HG02623 (cell line): ENCODE data around the gene G3BP1.
A peak's percentile ranks its signal among the peaks of the same experiment; 100 is the strongest.
"Not testable (repeated sequence)": the region's sequence is repeated elsewhere in the genome, so short reads cannot be mapped to it uniquely, and the experiment has no call there.

ENCODE experiments used
- ATAC-seq: cut with Tn5 transposase; IDR thresholded peaks from one replicate; pipeline ENCODE4 v1.9.1; 2021; ENCODE audit warnings: moderate library complexity; ENCODE audit not compliant: unreplicated experiment

G3BP1 gene

GRCh38 chr5:151751593-151751992 is 20.2 kb upstream of the G3BP1 start:
- ATAC-seq = no peak

DNA sequence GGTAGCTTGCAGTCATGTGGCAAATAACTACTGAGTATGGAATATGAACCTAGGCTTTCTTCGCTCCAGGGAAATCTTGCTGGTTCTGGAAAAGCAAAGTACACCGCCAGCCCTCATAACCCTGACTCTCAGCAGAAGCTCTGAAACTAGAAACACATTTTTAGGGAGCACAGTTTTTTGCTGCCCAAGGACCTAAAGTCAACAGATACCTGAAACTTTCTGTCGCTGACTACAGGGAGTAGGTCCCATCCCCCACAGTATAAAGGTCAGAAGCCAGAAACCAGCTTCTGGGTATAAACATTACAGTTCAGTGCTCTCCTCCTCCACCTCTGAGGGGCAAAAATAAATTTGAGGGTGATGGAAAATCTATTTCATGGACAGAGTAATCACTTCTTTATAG is 16.4 kb upstream of the G3BP1 start:
- ATAC-seq = no peak

DNA sequence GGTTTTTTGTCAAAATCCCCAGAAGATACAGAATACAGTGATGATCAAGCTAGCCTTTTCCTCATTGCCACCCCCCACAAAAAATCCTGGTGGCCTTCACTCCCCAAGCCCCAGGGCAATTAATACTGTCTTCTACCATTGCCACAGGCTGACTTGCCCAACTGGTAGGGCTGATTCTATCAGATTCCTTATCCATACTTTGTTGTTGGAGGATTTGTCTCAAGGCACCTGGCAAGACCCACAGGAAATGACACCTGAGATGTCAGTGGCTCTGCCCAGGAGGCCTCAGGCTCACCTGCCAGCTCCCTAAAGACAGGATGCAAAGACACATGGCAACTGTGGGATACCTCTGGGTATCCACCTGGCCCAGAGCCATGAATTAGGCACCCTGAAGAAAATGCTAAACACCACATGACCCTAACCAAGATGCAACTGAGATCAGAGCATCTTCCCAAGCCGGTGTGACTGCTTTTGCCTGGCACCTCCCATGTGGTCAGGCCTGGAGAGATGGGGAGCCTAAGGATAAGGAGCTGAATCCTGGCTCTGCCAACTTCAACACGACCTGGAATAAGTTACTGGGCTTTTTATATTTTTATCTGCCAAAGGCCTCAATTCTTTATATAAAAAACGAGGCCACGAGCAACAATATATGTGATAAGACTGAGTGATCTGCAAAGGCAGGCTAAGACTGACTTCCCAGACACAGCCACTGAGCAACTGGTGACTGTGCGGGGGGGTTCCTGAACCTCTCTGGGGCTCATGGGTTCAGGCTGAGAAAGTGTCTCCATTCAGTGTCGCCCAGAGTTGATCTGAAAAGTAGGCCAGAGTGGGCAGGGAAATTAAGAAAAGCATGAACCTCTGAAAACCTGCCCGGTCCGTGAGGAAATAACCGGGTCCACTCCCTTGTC is 14.3 kb upstream of the G3BP1 start:
- ATAC-seq = peak; percentile 11

- peak; percentile 4 for ATAC-seq
These were observed 13.7 kb upstream of the G3BP1 start for GRCh38 chr5:151758141-151758429.

- peak; percentile 97 for ATAC-seq
These were observed 13.1 kb upstream of the G3BP1 start, which contains the start of gene ATOX1 for GRCh38 chr5:151758430-151759241. TSS of gene ATOX1 (minus strand) at chr5:151758631. CDS start at chr5:151758551, 80 bp downstream.

DNA sequence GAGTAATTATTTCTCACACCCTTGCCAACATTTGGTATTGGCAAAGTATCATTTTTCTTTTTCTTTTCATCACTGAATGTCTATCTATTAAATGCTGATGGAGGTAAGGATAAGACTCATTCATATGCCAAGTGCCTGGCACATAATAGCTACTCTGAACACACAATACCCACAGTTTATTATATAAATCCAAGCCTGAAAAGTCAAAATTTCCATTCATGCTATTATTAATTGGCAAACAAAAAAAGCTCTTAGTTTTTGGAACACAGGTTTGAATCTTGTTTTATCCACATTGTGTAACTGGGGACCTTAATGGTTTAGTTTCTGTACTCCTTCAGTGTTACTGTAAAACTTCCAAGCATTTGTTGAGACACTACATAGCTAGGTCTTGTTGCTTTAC is 7.0 kb upstream of the G3BP1 start:
- ATAC-seq = no peak

DNA sequence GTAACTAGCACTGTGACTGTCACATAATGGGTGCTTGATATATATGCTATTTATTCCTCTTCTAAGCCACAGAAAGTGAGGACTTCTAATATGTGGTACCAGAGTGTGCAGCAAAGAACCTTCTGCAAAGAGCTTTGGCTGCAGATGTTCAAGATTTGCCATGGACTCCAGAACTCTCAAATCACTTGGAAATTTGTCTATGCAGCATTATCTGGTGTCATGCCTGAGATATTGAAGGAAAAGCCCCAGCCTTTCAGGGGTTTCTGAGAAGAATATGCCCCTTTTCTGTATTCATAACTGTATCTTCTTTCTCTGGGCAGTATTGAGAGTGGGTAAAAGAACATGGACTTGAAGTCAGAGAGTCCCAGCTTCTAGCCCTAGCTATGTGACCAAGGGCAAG is 4.8 kb upstream of the G3BP1 start:
- no peak for ATAC-seq

DNA sequence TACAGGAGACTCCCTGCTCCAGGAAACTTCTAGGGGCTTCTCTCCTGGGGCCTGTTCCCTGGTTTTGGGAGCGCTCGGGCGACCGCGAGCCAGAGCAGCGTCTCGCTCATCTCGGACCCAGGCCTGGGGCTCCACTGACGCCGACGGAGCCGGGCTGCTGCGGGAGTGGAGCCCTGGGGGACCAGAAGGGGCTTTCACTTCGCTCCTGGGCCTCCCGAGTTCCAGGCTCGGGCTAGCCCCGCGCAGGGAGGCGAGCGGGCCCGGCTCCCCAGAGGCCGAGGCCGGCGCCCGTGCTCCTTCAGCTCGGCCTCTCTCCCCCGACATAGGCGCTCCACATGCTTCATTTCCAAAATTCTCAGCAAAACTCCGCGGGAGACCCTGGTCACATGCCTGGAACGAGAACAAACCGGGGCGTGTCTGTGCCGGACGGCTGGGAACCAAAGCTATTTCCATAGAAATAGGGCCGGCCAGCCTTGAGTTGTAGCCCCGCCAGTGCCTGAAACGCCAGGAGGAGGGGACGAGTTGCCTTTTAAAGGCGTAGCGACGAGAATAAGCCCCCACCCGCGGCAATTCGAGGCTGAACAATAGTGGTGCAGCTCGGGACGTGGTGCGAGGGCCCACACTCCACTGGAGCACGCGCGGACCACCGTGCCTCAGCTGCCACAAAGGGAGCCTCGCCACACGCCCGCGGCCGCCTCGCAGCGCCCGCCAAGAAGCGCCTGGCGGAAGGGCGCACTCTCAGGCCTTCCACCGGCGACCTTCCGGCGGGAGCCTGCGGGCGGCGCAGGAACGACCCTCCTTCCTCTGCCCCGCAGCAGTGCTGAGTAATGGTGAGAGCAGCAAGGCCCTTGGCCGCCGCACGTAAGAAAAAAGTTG is 1.1 kb upstream of the G3BP1 start:
- ATAC-seq = peak; percentile 20

DNA sequence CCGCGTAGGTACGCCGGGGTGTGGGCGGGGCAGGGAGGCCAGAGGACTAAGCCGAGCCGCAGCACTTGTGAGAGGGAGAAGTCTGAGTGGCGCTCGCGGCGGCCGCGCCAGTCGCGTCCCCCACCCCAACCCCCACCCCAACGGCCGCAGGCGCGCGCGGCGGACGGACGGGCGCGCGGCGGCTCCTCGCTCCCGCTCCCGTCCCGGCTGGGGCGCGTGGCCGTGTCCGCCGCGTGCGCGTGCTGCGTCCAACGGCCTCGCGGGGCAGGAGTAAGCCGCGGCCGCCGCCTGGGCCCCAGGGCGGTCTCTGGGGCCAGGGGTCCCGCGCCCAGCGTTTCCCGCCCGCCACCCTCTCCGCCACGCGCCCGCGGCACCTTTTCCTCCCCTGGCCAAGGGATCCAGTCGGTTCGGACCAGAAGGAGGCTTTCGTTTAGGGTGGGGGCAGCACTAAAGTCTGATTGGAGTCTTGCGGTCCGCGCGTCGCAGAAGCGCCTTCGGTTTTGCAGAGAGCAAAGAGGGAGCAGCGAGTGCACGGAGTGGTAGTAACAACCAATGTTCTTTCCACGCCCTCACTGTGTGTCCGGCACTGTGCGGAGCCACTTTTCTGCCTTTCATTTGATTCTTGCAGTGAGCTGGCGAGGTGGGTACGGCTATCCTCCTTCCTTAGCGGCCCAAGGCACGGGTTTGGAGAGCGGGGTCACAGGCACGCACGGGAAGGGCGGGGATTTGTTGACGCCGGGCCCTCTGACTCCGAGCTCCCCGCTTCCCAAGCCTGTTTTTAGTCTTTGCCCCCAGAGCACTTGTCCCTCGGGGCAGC is 483 bp downstream of the G3BP1 start:
- no peak for ATAC-seq

GRCh38 chr5:151772846-151773561 is 1.2 kb downstream of the G3BP1 start:
- ATAC-seq = no peak

GRCh38 chr5:151773951-151774350 is 2.2 kb downstream of the G3BP1 start:
- ATAC-seq = no peak

DNA sequence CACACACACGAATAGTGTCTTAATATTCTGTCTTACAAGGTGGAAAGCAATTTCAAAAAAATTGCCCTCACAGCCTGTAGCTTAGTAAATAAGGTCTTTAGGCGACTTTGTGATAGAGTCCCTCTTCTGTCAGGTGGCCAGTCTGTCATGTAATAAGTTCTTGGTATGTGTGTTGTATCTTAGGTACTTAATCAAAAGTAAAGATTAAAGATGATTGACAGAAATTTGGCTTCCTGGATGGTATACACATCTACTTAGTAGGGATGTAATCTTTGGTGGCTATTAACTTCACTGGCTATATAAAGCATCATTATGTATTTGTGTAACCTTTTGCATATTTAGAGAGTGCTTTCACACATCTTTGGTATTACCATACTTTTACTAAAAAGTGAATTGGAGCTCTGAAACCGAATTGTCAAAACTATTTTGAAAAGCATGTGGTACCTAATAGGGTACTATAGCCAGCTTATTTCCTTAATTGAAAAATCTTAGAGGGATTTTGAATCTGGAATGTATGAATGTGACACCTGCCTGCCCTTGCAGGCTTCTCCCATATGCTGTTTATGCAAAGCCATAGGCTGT is 3.4 kb downstream of the G3BP1 start:
- no peak for ATAC-seq

- peak; percentile 45 for ATAC-seq
These were observed 7.9 kb downstream of the G3BP1 start for GRCh38 chr5:151779531-151780125.

GRCh38 chr5:151780348-151780747 is 8.6 kb downstream of the G3BP1 start:
- no peak for ATAC-seq

GRCh38 chr5:151781201-151781600 is 9.4 kb downstream of the G3BP1 start:
- no peak for ATAC-seq

GRCh38 chr5:151783664-151784063 is 11.9 kb downstream of the G3BP1 start:
- ATAC-seq = not testable (repeated sequence)

- no peak for ATAC-seq
These were observed 12.4 kb downstream of the G3BP1 start for GRCh38 chr5:151784141-151784540.

- no peak for ATAC-seq
These were observed 14.7 kb downstream of the G3BP1 start for GRCh38 chr5:151786468-151786867.

DNA sequence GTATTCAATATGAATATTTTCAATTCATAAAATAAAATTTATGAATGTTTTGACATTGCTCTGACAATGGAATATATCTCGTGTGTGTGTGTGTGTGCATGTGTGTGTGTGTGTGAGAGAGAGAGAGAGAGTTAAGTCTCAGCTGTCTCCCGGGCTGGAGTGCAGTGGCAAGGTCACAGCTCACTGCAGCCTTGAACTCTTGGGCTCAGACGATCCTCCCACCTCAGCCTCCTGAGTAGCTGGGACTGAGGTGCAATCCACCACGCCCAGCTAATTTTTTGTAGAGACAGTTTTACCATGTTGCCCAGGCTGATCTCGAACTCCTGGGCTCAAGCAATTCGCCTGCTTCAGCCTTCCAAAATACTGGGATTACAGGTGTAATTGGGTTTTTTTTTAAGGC is 16.1 kb downstream of the G3BP1 start:
- no peak for ATAC-seq
